Stimulated activated CD4-positive, alpha-beta T cell treated with anti-CD3 and anti-CD28 coated beads, Interleukin-12 subunit alpha, Interleukin-12 subunit beta, amount 100 ng/mL, for 4 hours (primary cell): Measurements from ENCODE around the gene ARHGAP6.
"Not testable (repeated sequence)": the region's sequence is repeated elsewhere in the genome, so short reads cannot be mapped to it uniquely, and the experiment has no call there.

Experiments used
- DNase-seq: peaks from one replicate; pipeline ENCODE4 v3.0.0-alpha.2; 2020

The ARHGAP6 gene

DNA sequence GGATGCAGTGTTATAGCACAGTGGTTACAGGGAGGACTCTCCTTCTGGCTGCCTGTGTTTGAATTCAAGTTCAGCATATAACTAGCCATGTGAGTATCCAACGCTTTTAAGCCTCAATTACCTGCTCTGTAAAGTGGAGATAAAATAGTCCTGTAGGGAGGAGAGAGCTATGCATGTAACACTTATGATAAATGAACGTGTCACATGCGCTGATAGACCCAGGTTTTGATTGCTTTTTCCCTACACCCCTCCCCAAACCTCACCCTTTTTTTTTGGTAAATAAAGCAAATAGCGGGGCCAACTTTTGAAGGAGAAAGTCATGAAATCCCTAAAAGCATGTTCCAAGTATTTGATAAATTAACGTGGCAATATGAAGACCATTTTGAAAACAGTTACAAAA is 392.9 kb downstream of the ARHGAP6 start:
- no peak for DNase-seq

DNA sequence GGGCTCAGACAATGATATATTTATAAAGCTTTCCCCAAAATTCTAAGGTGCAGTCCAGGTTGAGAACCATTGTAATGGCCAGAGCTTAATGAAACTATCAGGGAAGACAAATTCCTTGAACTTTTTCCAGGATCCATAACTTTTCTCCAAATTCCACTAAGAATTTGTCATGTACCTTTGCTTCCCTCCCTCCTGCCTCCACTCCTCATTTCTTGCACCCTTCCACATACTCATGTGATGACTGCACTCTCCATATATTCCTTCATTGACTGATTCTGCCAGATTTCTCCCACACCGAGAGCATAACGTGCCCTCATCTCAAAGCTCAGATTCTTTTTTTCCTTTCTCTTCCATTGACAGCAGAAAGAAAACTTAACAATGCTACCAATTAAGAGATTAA is 393.4 kb downstream of the ARHGAP6 start:
- no peak for DNase-seq

DNA sequence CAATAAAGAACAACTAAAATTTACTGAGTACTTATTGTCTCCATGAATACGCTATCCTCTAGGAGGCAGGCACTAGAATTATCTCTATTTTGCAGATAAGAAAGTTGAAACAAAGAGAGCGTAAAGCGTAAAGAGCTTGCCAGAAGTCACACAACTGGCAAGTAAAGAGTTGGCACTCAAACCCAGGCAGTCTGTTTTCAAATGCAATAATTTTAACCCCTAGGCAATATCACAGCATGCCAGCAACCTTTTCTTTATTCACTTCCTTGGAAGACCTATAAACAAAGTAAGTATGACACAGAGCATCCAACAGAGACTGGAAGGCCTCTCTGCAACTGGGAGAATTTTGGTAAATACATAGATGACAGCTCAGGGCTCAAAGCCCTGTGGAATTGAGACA is 395.7 kb downstream of the ARHGAP6 start:
- no peak for DNase-seq

DNA sequence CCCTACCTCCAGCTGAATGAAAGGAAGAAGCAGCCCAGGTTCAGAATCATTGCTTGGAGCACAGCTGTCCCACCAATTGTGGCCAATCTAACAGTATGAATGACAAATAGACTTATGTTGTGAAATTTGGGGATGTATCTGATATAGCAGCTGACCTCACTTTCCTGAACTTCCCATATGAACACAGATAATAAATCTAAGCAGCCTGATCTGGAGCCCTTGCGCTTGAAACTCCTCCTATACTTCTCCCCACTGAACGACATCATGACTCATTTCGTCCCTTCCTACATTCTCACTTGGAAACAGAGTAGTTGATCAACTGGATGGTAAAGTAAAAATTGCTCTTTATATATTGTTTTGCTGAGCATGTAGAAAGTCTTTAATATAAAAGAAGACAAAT is 396.7 kb downstream of the ARHGAP6 start:
- DNase-seq: no peak

DNA sequence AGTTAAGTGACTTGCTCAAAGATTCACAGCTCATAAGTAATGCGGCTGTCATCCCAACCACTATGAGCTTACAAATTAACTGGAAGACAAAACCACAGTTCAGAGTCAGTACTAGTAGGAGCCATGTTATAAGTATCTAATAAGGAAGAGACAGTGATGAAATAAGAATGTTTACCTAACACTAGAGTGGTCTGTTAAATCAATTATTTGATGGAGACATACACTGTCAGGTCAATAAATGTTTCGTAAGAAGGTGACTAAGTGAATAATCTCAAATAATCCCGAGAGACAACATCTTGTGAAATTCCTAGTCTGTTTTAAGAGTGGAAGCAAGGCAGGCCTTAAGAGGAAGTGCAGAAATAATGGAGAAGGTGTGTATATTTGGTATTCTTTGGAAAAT is 398.3 kb downstream of the ARHGAP6 start:
- DNase-seq: no peak

DNA sequence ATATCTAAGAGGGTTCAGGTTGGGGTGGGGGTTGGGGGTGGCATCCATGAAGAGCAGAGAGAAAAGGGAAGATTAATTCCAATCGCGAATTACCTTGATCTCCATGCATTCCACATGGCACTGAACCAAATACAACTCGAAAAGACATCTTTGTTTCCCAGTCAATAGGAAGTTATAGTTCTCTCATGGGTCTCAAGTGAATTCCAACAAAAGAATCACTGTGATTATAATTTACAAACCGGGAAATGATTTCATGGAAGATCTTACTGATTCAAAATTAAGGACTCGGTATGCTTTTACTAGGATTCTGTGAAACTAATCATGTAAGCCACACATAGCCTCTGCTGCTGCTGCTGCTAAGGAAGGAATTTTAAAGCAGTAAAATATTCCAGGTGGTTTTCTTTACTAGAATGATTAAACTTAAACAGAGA is 399.1 kb downstream of the ARHGAP6 start:
- no peak for DNase-seq

DNA sequence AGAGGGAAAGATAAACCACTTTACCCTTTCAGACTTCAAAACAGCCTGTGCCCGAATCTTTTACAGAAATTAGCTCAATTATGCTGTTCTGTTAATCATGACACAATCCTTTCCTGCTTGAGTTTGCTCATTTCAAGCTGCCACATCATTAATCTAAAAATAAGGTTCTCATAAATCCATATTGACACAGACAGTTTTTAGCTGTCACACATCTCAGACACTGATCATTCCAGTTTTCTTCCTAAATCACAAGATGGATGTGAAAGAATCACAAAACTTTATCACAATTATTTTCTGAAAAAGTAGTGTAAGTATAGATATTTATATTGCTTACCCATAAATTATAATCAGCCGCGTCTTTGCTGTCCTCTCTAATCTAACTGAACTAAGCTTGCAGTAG is 400.4 kb downstream of the ARHGAP6 start:
- DNase-seq: no peak

DNA sequence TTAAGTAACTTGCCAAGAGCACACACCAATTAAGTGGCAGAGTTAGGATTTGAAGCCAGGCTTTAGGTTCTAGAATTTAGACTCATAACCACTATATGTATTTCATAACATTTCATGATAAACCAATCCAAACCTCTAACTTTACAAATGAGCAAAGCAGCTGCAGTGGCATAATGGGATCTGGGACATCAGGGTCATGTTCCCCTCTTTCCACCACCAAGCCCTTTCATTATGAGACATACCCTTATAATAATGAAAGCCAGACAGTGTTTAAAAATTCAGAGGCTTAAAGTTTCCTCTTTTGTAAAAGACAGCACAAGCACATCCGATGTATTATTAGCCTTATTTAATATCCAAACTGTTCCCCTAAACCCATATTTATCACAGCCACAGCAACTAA is 400.8 kb downstream of the ARHGAP6 start:
- no peak for DNase-seq

DNA sequence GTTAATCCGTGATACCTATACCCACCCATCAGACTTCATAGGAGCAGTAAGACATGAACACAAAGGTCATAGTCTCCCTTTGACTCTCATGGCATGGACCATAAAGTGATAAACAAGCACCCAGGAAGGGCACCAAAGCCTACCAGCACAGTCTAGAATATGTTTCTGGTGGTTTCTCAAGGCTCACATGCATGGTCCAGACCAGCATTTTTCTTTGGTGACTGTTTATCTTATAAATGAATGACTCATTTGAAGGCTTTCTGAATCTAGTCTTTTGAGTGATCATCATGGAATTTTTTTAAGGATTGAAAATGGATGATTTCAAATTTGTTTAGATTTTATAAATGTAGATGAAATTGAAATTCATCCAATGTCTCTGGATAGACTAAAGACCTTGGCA is 404.5 kb downstream of the ARHGAP6 start:
- no peak for DNase-seq

DNA sequence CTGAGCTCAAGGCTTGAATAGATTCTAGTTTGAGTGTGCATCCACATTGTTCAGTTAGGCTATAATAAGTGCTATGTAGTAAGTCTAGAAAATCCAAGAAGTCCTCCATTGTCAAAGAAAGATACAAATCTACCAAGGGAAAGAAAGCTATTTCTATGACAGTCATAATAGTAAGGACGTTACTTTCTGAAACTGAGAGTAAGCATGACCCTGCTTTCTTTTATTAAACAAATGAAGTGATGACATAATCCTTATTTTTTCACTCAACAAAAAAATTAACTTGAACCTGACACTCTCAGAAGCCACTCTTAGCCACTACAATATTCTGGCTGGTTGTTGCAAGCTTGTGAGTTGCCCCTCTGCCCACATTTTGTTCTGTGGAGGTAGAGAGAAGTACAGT is 406.3 kb downstream of the ARHGAP6 start:
- no peak for DNase-seq

DNA sequence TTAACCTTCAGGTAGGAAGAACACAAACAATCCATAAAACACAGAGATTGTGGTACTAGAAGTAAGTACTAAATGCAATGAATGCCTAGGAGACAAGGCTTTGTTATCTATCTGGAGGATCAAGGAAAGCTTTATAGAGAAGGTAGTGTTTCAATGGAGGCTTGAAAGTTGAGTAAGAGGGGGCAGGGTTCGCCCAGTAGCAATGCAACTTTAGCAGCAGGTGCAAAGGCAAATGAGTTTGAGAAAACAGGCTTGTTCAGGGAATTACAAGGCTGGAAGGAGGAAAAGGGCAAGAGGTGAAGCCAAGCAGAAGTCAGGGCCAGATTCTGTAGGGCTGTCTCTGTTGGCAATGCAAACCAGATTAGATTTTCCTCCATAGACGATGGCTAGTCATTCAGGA is 408.0 kb downstream of the ARHGAP6 start:
- no peak for DNase-seq

DNA sequence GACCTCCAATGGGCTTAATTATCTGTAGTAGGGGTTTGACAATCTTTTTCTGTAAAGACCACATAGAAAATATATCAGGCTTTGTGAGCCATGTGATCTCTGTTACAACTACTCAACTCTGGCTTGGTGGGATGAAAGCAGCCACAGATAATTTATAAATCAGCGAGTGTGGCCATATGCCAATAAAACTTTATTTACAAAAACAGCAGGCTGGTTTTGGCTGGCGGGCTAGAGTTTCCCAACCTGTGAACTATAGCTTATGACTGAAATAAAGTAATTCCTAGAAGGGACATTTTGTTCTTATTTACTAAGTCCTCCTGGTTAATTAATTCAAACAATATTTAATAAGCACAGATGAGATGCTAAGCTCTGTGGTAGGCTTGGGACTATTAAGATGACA is 408.4 kb downstream of the ARHGAP6 start:
- no peak for DNase-seq

DNA sequence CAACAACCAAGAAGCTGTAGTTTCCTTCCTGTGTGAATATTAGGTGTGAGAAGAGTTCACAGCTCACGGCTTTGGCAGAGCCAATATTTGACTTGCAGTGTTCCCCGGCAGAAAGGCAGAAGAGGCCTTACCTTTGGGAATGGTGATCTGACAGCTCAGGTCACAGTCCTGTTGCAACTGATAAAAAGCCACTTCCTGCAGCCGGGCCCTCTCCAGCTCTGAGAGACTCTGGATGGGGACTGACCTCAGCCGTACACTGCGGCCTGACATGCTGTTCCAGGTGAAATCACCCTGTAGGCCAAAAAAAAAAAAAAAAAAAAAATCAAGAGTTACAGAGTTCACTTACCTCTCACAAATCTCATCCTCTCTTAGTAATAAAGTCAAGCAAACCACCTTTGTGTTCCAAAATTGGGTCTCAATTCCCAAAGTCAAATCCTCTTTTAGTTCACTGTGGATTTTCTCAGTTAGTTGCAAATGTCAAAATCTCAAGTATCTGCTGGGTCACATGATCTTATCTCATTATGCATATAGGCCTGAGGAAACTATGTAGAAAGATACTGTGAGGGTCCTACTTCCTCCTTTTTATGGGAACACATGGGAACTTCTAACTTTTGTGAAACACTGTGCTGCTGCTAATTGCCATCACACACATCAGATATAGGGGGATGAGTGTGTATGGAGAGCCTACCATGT is 411.2 kb downstream of the ARHGAP6 start:
- DNase-seq: no peak

DNA sequence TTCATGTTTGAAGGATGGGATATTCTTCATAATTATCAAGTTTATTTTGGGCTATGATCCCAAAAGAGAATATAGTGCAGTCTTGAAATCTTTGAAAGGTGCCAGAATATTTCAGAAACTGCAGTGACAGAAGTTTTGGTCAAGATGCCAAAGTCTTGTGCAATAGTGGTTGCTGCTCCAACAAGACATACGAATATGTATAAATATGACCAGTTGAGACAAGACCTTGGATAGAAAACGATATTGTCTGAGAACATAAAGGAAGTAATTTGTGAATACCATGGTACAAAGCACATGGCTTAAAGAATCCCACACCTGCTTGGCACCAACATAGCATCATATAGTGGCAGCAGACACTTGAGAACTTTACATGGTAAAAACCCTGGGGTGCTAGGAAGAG is 421.1 kb downstream of the ARHGAP6 start:
- no peak for DNase-seq

DNA sequence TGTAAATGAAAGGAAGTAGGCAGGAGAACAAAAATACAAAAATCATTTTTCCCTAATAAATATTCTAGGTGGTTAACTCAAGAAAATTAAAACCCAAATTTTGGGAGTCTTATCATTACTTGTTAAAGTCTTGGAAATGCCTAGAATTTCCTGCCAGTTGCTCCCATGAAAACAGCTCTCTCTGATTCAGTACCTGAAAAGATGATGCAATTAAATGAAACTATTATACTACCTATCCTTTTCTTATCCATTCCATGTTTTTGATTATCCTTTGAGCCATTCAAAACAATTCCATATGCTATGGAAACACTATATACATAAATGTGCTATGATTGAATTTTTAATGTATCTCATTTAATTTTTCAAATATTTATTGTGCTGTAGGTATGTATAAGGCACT is 423.0 kb downstream of the ARHGAP6 start:
- no peak for DNase-seq

DNA sequence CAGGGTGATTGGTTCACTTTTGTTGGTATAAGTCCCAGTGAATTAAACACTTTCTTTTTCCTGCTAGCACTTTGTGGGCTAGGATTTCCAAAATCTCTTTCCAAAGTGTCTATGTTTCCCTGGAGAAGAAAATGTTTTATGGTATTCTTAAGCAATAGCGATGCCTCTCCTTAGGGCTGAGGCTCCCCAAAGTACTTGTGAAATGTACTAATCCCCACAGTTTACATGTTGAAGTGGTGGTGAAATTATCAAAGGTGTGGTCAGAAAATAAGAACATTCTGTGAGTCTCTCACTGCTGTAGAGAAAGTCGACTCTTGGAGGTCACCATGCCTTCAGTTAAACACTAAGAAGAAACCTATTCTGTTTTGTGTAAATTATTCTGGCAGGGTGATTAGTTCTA is 424.0 kb downstream of the ARHGAP6 start:
- DNase-seq: no peak

DNA sequence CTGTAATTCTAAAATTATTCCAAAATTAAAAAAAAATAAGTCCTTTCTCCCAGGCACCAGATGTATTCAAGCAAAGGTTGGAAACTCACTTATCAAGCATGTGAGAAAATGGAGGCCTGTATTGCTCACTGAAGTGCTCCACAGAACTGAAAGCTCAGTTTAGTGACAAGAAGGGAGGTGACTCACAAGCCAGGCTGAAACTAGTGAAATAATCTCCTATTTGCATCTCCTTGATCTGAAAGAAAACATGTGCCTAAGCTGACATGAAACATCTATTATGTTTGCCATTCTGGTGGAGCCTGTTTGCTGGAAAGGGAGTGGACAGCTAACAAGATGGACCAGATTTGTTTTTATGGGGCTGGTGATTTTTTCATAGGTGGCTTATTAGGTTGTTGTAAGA is 426.5 kb downstream of the ARHGAP6 start:
- DNase-seq: no peak

DNA sequence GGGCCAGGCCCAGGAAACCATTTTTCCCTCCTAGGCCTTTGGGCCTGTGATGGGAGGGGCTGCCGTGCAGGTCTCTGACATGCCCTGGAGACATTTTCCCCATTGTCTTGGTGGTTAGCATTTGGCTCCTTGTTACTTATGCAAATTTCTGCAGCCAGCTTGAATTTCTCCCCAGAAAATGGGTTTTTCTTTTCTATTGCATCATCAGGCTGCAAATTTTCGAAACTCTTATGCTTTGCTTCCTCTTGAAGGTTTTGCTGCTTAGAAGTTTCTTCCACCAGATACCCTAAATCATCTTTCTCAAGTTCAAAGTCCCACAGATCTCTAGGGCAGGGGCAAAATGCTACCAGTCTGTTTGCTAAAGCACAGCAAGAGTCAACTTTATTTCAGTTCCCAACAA is 430.3 kb downstream of the ARHGAP6 start:
- DNase-seq: not testable (repeated sequence)

DNA sequence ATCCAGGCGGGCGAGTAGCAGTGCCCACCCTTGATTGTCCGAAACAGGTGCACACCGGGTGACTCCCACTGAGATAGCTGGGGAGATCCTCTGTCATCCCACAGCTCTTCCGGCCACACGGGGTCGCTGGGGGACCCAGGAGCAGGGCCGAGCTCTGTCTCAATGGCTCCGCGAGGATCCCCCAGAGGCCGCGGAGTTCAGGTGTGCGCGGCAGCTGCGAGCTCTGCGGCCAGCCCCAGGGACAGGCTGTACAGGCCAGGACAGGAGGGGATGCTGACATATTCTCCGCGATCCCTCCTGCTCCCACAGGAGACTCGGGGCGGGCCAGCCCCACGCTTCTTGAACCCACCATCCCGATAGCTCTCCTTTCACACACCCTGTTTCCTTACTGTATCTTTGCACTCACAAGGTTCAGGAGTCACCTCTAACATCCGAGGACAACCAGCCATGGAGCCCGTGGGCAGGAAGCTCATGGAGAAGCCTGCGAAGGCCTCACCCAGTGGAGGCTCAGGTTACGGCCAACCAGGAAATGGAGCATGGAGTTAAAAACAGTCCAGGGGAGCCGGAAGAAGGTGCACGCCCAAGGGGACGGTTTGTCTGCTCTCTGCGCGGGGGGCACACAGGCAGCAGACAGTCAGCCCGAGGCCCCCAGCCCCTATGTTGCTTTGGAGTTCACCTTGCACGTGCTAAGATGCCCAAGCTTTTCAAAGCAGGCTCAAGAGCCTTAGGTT is 450.4 kb downstream of the ARHGAP6 start:
- no peak for DNase-seq

DNA sequence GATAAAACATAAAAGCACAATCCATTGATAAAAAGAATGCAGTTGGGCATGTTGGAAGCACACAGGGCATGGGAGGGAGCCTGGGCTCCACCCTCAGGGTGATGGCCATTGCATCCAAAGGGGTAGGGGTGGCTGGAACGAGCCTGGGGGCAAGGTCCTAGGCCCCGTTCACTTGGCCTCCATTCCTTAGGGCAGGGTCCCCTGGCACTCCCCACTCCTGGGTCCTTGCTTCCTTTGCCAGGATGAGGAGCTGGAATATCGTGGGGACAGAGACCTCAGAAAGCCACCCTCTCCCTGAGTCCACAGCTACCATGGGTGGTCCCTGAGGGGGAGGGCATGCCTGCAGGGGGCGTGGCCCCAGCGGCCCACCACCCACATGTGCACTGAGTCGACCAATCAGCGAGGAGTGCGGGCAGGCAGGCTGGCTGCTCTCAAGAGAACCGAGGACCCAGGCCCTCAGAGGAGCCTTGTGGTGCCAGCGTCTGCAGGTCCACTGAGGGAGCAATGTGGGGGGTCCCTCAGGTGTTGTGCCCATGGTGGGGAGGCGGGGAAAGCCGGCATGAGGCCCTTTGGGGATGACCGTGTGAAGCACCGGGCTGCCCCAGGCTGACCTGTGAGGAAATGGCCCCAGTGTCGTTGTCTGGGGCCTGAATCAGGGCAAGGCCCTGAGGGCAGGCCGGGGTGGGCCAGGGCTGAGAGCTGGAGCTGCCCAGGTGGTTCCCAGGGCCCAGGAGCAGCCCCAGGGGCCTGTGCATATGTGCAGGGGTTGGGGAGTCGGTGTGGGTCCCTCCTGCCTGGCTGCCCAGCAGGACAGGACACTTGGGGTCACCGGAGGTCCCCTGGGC is 451.2 kb downstream of the ARHGAP6 start:
- no peak for DNase-seq

DNA sequence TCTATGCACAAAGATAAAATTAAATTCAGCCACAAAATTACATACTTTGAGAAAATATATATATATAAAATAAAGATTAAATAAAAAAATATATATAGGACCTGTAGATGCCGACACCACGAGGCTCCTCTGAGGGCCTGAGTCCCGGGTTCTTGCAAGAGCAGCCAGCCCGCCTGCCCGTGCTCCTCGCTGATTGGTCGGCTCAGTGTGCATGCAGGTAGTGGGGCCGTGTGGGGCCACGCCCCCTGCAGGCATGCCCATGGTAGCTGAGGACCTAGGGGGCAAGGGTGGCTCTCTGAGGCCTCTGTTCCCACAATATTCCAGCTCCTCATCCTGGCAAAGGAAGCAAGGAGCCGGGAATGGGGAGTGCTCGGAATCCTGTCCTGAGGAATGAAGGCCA is 453.0 kb downstream of the ARHGAP6 start:
- DNase-seq: no peak

DNA sequence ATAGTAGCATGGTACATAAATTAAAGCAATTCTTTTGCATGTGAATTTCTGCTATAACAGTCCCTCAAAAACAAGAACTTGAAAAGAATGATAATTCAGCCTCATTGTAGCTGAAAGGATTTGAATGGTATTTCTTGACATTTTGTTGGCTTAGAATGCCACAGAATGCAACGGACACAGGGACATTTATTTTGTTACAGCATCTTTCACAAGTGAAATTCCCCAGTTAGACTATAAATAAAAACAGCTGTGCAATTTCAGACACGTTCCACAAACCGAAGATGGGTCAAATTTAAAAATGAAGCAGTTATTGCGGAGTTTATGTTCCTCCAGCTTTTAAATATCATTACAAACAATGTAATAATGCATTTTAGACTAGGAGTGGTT is 455.3 kb downstream of the ARHGAP6 start:
- no peak for DNase-seq

DNA sequence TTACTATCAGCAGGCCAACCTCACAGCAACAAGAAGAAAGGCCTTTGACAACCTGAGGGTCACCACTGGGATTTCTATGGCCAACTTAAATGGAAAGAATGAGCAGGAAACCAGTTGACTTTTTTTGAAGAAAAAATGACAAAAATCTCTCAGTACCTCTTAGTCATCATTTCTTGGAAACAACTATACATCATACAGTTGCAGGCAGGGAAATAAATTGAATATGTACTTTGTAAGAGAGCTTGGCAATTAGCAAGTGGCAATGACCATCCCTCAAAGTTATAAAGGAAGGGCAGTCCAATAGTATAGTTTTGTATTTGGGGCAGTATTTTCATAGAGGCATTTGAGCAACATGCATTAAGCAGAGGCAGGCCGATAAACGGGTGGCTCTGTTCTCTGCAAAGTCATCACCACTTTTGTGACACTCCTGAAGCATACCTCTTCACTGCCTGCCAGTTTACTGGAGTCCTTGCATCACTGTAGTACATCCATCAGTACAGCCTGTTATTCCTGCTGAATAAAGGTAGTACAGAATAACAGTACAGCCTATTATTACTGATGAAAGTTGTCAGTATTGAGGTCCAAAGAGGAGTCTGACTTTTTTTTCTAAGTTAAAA is 455.8 kb downstream of the ARHGAP6 start:
- no peak for DNase-seq

DNA sequence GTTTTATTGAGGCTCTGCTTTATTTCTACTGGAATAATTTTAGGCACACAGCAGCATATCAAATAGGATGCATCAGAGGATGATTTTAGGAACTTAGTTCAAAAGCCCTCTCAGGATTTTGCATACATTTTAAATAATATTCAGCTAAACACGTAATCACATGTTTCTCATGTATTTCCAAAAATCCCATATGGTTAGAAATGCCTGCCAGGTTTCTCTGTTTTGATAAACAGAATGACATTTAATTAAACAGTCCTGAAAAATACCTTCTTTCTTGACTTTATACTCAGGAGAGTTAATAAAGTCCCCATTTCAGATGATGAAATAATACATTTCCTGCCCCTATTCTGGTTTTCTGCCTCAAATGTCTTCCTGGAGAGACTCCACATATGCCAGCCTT is 459.0 kb downstream of the ARHGAP6 start:
- no peak for DNase-seq
